Stimulated activated CD4-positive, alpha-beta T cell treated with anti-CD3 and anti-CD28 coated beads, TNF-alpha, amount 100 ng/mL, for 48 hours (primary cell): ENCODE results near the gene RUBCN.
"Not testable (repeated sequence)": the region's sequence is repeated elsewhere in the genome, so short reads cannot be mapped to it uniquely, and the experiment has no call there.

Source experiments
- DNase-seq, 3 donors: peaks; one replicate each; pipeline ENCODE4 v3.0.0-alpha.2; 2020; ENCODE audit warnings: low read depth in 3 of 3

The RUBCN gene

GRCh38 chr3:197734667-197735318 lies 1.9 kb downstream of the RUBCN start:
- no peak for DNase-seq

- DNase-seq: no peak
Observed at GRCh38 chr3:197733042-197733441, 3.7 kb downstream of the RUBCN start.

DNA sequence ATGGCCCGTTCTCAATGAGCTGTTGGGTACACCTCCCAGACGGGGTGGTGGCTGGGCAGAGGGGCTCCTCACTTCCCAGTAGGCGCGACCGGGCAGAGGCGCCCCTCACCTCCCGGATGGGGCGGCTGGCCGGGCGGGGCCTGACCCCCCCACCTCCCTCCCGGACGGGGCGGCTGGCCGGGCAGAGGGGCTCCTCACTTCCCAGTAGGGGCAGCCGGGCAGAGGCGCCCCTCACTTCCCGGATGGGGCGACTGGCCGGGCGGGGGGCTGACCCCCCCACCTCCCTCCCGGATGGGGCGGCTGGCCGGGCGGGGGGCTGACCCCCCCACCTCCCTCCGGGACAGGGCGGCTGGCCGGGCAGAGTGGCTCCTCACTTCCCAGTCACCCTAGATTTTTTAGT lies 5.2 kb downstream of the RUBCN start:
- DNase-seq: not testable (repeated sequence)

GRCh38 chr3:197730770-197731169 lies 5.9 kb downstream of the RUBCN start:
- not testable (repeated sequence) for DNase-seq

DNA sequence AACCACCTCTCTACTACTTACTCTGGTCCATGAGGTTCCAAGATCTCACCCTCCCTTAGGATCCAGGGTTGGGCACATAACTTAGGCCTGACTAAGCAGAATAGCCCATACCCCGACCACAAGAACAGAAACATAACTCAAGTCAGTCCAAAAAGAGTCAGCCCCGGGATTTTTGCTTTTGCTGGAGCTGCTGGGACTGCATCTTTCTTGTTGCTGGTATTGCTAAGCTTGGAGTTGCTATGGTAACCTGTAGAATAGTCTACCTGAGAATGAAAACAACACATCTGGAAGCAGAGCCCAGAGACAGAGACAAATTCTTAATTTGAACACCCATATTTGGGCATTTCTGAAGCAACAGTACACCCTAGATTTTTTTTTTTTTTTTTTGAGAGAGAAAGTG lies 6.5 kb downstream of the RUBCN start:
- no peak for DNase-seq

DNA sequence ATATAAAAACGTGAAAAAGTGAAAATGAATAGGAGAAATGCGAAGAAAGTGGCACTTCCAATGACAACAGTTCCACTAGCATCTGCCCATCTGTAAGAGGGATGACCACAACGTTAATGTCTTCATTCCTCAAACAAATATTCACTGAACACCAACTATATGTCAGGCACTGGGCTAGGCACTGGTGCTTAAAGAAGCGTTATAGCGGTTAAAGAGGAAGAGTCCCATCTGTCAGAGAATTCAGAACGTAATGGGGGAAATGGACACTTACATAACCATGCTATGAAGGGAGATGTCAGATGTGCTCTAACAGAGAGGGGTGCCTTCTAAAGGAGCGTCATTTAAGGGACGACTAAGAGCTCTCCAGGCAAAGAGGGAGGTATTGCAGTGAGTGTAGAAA lies 8.2 kb downstream of the RUBCN start:
- DNase-seq: no peak

DNA sequence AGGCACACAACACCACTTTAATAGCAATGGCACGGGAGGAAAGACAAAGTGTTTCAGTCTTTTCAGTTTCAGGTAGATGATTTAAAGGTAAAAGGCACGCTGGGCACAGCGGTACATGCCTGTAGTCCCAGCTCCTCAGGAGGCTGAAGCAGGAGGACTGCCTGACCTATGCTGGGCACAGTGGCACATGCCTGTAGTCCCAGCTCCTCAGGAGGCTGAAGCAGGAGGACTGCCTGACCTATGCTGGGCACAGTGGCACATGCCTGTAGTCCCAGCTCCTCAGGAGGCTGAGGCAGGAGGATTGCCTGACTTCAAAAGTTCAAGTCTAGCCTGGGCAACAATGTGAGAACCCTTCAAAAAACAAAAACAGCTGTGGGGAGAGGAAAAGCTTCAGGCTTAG lies 8.8 kb downstream of the RUBCN start:
- not testable (repeated sequence) for DNase-seq

GRCh38 chr3:197722734-197723133 lies 14.0 kb downstream of the RUBCN start:
- DNase-seq: no peak

GRCh38 chr3:197720694-197721093 lies 16.0 kb downstream of the RUBCN start:
- no peak for DNase-seq

- no peak for DNase-seq
Observed at GRCh38 chr3:197718891-197719290, 17.8 kb downstream of the RUBCN start.

DNA sequence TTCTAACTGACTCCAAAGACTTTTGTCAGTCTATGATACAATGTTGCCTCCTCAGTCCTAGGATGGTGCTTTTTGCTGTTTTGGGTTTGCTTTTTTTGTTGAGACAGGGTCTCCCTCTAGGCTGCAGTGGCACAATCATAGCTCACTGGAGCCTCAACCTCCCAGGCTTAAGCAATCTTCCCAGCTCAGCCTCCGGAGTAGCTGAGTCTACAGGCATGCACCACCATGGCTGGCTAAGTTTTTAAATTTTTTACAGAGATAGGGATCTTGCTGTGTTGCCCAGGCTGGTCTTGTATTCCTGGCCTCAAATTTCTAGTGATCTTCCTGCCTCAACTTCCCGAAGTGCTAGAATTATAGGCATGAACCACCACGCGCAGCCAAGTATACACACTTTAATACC lies 22.5 kb downstream of the RUBCN start:
- DNase-seq: no peak

DNA sequence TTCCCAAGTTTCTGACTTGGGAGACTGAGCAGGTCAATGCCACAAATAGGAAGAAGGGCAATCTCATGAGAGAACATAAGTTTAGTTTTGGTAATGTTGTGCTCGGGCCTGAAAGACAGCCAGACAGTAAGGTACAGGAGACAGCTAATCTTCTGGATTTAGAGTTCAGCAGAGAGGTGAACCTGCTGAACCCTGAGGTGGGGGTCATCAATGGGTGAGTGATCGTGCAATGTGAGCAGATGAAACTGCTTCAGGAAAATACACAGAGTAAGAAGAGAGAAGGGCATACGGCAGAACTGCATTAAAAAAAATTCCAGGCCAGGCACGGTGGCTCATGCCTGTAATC lies 23.3 kb downstream of the RUBCN start:
- no peak for DNase-seq

DNA sequence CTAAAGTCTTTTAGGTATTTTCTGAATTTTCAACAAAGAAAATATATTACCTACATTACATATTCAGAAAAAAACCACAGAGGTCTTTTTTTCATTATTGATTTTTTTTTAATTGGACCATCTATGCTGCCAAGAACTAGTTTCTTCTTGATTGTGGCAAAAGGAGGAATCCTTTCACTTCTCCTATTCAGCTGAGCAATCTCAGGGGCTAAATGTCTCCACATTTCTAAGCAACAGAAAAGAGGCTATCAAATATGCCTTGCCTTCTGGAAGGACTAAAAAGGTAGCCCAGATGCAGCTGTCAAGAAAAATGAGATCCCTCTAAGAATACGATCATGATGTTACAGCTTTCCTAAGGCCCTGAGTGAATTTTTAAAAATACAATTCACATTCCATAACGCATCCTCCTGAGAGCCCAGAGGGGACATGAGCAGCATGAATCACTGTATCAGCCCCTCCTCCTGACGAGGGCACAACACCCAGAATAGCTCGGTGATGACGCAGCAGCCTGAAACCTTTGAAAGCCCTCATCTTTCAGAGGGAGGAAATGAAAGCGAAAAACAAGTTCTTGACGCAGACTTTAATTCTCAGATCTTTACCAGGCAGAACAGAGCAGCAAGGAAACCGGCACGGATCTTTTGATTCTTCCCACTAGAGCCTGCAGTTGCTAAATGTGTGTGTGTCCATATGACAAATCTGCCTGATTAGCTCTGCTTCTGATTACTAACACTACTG lies 24.6 kb downstream of the RUBCN start:
- peak; percentile 65 to 83 (median 82) for DNase-seq

- not testable (repeated sequence) for DNase-seq
Observed at GRCh38 chr3:197710965-197711364, 25.7 kb downstream of the RUBCN start.

- no peak for DNase-seq
Observed at GRCh38 chr3:197709135-197709534, 27.6 kb downstream of the RUBCN start.

GRCh38 chr3:197706658-197707057 lies 30.0 kb downstream of the RUBCN start:
- DNase-seq: no peak

DNA sequence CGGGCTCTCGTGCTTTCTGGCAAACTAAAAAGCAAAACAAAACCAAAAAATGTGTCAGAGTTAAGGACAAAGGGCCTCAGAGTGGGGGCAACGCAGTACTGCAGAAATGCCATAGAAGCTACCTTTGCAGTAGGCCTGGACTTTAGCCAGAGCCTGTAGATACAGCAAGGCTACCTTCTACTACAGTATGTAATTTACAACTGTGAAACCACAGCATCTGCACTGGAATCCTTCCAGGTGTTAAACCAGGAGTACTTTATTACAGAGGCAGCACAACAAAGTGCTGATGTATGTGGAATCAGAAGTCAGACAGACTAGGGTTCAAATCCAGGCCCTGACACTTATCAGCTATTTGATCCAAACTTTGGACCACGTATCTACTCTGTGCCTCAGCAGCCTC lies 34.9 kb downstream of the RUBCN start:
- no peak for DNase-seq

DNA sequence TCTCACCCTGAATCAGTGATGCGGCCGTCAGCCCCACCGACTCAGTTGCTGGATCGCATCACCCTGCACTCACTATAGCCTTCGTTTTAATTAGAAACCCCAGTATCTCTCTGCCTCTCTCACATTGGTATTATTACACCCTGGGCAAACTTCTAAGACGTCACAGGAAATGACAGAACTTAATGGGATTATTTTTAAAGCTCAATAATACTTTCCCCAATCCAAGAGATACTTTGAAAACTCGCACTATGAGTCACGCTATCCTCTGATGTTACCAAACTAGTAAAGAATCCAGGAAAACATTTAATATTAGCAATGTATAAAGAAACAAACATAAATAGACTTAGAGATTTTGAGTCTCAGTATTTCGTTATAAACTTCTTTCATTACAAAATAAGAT lies 36.6 kb downstream of the RUBCN start:
- no peak for DNase-seq

GRCh38 chr3:197697355-197697754 lies 39.3 kb downstream of the RUBCN start:
- DNase-seq: no peak

GRCh38 chr3:197694251-197694650 lies 42.5 kb downstream of the RUBCN start:
- DNase-seq: no peak

DNA sequence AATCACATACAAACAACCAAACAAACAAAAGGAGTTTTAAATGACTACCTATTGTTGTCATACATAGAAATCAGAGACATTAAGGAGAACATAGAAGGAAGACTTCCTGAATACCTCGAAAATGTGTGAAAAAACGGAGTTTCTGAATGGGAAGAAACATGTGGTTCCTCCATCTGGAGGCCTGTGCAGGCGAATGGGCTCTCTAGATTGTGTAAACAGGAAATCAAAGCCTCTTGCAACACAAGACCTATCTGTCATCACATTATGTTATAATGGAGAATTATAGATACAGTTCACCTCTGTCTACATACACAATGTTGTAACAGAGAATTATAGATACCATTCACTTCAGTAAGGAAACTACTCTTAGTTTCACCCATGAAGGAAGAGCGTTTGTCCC lies 44.1 kb downstream of the RUBCN start:
- DNase-seq: no peak

DNA sequence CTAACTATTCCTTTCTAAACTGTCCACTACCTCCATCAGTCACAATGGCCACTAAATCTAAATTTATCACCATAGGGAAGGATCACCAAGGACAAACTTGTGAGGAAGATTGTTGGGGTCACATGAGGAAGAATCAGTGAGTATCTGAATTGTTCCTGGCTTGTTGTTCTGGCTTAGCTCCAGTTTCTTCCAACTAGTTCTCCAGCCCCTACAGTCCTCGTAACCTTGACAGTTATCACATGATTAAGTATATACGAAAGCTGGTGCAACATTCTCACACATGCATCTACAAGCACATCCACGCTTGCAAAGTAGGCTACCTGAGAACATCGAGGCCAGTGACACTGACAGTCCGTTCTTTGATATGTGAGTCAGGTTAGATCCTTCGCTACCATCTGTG lies 46.0 kb downstream of the RUBCN start:
- no peak for DNase-seq

DNA sequence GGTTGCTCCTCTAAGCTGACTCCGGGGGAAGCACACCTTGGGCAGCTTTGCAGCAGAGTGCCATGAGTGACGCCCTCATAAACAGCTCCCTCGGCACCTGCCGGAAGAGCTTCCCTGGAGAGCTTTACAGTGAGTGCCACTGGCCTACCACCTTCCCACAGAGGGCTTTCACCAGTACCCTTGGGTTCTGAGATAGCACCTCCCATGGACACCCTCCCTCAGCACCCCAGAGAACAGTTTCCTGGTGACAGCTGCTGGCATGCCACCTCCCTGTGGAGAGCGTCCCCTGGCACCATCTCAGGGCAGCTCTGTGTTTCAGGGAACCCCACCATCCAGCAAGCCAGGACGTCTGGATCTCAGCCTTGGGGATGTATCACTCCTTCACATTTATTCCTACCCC lies 49.1 kb downstream of the RUBCN start:
- no peak for DNase-seq

DNA sequence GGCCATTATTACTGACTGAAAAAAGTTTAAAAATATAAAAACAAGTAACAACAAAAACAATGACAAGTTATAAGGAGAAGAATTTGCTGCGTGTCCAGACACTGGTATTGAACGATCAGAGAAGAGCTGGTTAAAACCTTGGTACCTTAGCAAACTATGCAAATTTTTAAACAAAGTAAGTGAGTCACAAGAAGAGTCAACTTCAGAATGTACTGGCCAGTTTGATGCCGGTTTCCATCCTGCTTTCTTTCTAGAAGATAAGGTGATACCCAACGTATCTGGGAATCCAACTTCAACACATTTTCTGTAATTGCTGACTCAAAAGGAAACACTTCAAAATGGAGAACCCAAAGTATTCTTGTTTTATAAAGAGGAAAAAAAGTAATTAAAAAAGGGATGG lies 49.8 kb downstream of the RUBCN start:
- DNase-seq: no peak
